Uterus (tissue), 2 donors: ENCODE results near the gene ATG13.

Experiments
- POLR2A ChIP-seq, 2 donors: fragments of 450-650 bp; IDR thresholded peaks; one replicate each; pipeline ENCODE4 v1.6.1; 2016; ENCODE audit warnings: antibody characterized with exemption in 2 of 2, mild to moderate bottlenecking in 1 of 2, moderate library complexity in 1 of 2
- TF ChIP-seq, protein P1 (sequence below), 4 experiments: fragments of 200-600 bp in 2 of 4; fragments of 450-650 bp in 2 of 4; sonication (generic) in 2 of 4; IDR thresholded peaks; one replicate each; pipeline ENCODE4 v1.5.1; 2016 to 2019; ENCODE audit warnings: antibody characterized with exemption in 4 of 4, mild to moderate bottlenecking in 2 of 4, moderate library complexity in 1 of 4

DNA sequence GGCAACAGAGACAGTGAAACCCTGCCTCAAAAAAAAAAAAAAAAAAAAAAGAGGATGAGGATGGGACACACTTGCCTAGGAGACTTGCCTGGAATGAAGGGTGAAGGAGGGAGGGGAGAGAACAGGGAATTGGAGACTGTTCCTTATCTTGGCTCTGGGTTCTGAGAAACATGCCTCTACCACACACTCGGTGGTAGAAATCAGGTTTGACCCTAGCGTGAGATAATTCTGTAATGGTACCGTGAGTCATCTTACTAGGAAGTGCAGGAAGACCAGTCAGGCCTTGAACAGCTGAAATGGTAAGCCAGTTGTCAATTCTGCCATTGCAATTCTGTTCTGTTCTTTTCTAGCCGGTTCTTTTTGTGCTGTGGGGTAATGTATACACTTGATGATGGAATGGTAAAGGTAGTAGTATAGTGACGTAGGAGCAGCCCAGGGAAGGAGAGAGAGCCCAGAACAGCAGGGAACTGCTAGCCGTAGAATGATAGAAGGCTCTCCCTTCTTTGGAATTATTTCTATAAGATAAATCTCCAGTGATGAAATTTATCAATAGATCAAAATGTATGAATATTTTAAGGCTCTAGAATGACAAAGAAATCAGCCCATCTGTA, 19.6 kb upstream of the ATG13 start:
- TF ChIP-seq, protein P1, sequence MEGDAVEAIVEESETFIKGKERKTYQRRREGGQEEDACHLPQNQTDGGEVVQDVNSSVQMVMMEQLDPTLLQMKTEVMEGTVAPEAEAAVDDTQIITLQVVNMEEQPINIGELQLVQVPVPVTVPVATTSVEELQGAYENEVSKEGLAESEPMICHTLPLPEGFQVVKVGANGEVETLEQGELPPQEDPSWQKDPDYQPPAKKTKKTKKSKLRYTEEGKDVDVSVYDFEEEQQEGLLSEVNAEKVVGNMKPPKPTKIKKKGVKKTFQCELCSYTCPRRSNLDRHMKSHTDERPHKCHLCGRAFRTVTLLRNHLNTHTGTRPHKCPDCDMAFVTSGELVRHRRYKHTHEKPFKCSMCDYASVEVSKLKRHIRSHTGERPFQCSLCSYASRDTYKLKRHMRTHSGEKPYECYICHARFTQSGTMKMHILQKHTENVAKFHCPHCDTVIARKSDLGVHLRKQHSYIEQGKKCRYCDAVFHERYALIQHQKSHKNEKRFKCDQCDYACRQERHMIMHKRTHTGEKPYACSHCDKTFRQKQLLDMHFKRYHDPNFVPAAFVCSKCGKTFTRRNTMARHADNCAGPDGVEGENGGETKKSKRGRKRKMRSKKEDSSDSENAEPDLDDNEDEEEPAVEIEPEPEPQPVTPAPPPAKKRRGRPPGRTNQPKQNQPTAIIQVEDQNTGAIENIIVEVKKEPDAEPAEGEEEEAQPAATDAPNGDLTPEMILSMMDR (IDR thresholded peaks at IDR 0.05): no peak
- TF ChIP-seq POLR2A (IDR thresholded peaks at IDR 0.05): no peak
